Measurements from ENCODE around the gene MED27.
"Not testable (repeated sequence)": the region's sequence is repeated elsewhere in the genome, so short reads cannot be mapped to it uniquely, and the experiment has no call there.

Gene MED27

DNA sequence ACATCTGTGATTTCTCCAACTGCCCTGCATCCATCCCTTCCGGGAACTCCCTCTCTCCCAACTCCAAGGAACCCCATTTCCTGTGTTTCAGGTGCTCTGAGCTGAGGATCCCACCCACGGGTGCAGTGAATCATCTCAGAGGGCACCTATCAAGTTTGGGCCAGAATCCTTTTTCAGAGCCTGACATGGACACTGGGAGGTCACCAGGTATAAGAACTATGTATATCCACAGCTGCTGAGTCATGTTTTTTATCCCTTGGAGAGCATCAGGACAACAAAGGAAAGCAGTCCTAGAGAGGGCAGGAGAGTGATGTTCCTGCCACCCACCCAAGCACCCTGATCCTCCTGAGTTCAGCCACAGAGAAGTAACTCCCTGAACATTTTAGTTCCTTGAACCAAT, 3.8 kb downstream of the MED27 start:
- no peak for DNase-seq

DNA sequence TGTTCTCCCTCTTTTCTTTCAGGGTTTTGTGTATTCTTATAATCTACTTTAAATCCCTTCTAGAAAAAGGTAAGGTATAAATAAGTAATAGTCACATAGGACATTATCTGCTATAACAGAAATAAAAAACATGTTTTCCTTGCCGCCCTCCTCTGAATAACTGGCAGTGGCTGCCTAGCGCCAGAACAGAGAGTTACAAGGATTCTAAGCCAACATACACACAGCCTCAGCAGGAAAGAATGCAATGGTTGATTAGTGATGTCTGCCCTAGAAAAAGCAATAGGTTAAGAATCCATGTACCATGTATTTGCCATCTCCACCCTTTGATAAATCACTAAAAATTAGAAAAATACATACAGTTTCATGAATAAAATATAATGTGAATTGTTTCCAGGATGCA, 4.9 kb downstream of the MED27 start:
- DNase-seq, result no peak

DNA sequence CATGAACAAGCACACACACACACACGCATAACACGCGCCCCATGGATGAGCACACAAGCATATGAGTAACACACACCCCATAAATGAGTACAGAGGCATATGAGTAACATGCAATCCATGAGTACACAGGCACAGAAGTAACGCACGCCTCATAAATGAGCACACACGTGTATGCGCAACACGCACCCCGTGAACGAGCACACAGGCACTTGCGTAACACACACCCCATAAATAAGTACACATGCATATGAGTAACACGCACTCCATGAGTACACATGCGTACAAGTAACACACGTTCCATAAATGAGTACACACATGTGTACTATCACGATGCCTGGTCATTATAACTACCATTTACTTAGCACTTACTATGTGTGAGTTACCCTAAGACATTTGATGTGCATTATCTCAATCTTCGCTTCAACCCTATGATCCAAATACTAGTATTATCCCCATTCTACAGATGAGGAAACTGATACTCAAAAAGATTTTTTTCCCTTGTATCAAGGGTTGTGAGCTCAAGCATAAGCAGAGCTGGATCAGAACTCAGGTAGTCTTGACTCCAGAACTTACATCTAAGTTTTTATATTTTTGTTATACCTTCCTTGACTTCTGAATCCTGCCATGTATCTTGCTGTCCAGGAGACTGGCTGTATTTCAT, 7.7 kb downstream of the MED27 start:
- DNase-seq, result no peak

DNA sequence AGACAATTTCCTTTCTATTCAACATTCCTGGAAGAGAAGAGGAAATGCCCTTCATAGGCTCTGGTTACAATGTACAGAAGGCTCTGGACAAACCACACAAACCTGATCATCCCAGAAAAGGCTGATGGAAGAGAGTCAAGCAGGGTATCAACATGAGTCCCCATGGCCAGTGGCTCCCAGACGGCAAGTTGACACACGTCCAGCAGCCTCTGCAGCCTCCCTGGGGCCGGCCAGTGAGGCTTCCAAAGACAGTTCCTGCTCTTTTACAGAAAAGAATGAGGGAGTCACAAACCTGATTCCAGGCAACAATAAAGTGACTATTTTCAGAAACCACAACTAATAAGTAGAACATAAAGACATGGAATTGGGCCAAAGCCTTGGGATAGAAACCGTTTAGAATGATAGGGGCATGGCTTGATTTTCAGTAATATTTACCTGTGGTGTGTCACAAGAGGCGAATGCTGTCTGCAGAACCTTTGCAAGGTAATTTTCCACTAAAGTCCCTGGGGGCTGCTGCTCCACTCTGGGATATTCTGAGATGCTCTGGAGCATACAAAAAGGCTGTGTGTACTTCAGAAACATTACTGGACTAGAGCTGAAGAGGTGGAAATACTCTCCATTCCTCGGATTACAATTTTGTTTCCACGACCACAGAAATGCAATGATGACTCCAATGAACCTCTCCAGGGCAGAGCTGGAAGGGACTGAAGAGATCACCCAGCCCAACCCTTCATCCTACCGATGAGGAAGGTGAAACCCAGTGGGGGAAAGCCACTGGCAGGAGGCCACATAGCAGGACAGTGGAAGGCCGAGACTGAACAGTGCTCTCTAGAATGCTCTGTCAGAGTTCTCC, 10.4 kb downstream of the MED27 start:
- no peak for DNase-seq

DNA sequence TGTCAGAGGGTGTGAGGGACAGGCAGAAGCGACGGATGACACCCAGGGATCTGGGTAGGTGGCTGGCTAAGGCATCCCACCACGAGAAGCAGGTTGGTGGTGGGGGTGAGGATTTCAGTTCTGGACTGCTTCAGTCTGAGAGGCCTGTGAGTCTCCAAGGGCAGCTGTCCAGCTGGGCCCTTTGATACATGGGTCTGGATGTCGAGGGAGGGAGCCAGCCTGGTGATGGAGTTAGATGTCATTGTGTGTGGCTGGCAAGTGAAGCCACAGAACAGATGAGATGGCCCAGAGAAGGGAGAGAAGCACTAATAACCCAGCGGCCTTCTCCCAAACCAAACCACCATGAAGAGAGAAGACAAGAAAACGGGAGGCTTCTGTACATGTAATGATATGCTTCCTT, 11.1 kb downstream of the MED27 start:
- no peak for DNase-seq

DNA sequence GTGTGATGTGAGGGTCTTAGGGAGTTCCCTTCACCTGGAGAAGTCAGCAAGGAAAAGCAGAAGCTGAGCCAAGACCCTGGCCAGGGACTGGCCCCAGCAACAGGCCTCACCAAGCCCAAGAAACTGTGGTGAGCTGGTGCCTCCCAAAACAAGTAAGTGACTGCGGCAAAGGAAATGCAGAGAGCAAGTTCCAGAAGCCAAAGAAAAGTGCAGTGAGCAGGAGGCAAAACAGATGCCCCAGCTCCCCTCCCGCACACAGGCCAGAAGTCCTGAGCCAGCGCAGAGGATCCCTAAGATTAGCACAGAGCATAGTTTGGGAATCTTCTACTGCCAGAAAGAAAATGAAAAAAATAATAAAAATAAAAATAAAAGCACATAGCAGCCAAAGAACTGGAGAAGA, 13.2 kb downstream of the MED27 start:
- DNase-seq, result no peak

DNA sequence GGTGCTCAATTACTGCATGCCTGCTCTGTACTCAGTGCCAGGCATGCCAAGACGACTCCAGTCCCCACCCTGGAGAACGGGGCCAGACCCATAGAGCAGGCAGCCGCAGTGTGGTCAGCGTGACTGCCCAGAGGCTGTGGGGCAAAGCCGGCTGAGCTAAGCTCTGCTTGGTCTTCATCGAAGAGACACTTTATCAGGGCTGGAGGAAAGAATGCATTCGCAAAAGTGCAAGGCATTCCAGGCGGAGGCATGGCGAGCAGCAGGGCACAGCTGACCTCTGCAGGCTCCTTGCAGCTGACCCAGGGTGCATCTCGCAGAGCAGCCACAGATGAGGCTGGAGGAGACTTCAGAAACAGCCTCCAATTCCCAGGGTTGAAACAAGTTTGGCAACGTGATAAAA, 13.6 kb downstream of the MED27 start:
- DNase-seq, result no peak

DNA sequence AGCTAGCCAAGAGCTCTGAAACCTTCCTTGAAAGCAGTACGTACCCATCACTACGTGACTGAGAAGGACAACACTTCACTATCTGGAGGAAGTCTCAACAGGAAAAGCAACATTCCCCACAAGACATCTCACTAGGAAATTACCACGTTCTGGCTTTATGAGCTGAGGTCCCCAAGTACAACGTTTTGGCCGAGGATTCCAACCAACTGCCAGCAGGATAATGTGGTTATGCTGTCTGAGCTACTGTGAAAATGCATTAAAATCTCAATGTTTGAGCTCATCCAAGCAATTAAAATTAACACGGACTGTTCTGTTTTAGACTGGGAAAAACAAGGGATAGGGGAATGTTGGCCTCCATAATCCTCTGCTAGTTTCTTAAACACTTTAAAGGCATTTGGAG, 16.4 kb downstream of the MED27 start:
- DNase-seq, result no peak

DNA sequence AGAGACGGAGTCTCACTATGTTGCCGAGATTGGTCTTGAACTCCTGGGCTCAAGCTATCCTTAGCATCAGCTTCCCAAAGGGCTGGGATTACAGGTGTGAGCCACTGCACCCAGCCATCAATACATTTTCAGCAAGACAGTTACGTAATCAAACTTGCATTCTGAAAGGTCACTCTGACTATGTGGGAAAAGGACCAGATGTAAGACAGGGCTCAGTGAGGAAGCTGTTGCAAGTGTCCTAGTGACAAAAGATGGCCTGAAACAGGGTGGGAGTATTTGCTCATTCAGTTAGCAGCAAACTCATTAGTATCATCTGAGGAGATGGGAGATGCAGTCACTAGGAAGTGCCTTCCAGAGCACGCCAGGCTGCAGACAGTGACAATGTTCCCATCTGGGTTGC, 16.9 kb downstream of the MED27 start:
- DNase-seq, result no peak

DNA sequence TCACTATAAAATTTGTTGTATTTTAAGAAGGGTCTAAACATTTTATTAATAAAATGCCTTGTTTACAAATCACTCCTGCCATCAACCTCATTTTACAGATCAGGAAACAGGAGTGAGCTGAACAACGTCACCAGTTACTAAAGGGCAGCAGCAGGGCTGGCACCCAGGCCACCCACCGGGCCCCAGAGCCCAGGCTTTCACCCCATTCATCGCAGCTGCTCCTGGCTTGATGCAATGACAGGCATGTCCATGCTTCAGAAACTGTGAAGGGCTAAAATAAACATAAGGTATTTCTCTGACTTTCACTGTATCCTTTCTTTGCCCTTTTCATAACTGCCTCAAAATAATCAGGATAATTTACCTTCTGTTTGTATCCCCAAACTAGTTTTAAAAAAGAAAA, 18.1 kb downstream of the MED27 start:
- DNase-seq, result no peak

DNA sequence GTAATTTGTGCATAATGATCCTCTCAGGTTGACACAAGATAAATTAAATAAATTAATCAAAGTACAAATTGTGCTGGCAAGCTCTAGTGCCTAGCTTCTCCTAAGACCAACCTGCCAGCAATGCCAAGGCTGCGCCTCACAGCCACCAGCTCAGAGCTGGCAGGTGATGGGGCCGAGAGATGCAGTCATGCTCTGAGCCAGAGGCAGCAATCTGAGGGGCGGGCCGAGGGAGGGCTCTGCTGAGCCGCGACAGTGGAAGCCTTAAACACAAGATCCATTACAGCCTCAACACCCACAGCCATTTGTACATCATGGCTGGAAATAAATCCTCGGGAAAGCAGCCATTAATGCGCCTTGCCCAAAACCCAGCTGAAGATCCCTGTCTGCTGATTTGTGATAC, 20.3 kb downstream of the MED27 start:
- no peak for DNase-seq

DNA sequence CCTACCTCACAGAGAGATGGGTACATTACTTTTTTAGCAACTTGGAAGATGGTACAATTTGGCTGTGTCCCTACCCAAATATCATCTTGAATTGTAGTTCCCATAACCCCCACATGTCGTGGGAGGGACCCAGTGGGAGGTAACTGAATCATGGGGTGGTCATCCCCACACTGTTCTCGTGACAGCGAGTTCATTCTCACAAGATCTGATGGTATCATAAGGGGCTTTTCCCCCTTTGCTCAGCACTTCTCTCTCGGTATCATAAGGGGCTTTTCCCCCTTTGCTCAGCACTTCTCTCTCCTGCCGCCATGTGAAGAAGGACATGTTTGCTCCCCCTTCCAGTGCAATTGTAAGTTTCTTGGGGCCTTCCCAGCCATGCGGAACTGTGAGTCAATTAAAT, 21.4 kb downstream of the MED27 start:
- DNase-seq, result not testable (repeated sequence)

DNA sequence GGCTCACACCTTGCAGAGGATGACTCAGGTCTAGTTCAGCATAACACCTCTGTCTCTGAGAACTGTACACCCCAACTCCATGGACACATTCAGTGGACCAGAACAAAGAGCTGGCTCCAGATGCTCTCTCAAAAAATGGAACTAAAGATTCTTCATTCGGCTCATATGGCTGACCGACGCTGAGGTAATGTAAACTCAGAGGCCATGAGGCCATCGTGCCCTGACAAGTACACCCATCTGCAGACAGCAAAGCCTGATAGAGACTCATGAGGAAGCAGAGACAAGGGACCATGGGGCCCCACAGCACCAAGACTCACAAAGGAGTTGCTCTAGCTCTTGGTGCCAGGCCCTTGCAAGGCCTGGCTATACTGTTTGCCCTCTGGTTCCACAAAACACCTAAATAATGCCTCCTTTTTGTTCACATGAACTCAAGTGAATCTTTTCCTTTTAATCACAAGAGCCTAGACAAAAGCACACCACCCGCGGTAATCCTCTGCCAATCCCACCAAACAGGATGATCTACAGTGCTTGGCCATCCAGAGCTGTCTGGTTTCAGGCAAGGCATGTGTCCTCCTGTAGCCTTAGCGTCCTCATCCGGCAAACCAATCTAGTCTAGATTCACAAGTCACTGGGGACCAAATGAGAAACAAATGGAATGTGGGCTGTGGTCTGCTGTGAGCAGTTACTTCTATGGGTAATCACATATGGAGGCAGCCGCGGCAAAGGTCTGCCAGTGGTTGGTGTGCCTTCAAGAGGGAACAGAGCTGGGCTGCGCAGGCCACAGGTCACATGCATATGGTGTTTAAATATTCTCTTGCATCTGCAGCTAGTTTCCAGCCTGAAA, 22.7 kb downstream of the MED27 start:
- no peak for DNase-seq

DNA sequence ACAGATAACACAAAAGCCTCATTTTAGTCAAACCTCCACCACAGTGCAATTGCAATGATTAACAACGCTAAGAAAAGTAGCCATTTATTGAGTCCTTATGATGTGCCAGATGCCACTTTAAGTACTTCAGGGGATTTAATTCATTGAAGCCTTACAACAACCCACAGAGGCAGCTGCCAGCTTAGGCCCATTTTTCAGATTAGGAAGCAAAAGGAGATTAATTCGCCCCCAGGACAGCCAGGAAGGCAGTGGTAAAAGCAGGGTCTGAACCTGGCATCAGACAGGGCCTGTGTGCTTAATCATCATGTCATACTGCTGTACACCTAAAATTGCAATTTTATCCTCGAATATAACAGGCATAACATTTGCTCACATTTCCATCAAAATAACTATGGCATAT, 23.9 kb downstream of the MED27 start:
- no peak for DNase-seq

DNA sequence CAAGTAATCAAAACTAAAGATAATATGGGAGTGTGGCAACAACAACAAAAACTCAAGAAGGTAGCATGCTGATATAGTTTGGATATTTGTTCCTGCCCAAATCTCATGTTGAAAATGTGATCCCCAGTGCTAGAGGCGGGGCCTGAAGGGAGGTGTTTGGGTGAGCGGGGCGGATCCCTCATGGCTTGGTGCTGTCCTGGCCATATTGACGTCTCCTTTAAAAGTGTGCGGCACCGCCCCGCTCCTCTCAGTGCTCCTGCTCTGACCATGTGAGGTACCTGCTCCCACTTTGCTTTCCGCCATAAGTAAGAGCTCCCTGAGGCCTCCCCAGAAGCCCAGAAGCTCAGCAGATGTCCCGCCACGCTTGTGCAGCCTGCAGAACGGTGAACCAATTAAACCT, 25.6 kb downstream of the MED27 start:
- DNase-seq, result no peak

DNA sequence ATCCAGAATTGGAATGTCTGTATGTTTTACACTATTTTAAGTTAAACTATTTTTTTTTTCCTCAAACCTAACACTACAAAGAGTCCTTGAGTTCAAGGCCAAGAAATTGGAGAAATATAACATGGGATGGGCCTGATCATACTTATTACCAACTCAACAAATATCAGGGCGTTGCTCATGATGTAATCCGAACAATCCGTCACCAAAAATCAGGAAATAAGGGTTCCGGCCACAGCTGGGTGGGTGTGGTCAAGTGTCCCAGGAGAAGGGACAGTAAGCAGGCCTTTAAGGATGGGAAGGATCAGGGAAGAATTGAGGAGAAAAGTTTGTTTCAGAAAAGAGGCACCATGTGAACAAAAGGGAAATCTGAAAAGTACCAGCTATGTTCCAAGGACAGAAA, 29.8 kb downstream of the MED27 start:
- no peak for DNase-seq

DNA sequence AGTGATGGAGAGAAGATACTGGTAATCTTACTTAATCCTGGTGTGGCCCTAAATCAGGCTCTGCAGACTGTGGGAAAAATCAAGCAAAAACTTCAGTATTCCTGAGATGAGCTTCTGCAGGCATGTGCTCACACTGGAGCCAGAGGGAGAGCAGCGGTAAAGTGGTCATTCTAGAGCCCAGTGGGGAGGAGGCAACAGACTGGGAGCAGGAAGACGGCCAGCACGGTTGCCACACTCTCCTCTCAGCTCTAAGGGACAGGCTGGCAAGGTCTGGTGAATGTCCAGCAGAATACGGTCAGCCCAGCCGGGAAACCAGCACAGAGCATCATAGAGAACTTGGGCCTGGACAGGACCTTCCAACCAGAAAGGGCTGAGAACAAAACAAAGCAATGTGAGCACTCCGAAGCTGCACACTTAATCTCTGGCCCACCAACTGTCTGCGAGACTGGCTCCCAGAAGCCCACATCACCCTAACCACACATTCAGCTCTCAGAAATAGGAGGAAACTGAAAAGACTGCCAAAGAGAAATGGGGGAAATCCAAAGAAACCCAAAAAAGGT, 30.3 kb downstream of the MED27 start:
- DNase-seq, result no peak

DNA sequence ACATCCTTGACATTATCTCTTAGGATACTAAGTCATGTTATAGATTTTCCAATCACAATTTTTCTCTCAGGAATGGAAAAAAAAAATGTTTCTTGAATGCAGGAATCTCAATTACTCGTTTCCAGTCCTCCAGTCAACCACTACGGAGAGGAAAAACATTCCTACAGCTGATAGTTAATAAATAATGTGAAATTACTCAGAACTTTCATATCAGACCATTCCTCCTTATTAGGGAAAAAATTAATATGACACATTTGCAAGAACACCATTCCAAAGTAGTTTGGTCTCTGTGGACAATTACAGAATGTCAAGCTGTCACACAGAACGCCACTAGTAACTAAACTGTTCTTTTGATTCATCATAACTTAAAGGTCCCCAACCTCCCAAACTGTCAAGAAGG, 31.5 kb downstream of the MED27 start:
- no peak for DNase-seq

DNA sequence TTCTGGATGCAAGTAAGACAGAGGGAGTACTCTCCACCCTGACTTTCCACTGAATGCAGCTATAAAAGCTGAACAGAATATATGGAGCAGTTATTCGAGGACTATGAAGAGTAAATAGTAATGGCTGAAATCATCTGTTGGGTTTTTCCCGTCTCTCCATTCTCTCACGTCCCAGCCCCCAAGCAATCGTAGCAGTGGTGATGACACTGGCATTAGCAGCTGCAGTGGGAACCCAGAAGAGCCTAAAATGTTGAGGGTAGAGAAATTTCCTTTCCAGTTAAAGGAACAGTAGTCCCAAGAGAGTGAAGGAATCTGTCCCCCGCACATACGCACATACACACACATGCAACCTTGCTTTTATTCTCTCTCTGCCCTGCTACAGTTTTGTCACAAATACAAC, 33.2 kb downstream of the MED27 start:
- DNase-seq, result no peak

DNA sequence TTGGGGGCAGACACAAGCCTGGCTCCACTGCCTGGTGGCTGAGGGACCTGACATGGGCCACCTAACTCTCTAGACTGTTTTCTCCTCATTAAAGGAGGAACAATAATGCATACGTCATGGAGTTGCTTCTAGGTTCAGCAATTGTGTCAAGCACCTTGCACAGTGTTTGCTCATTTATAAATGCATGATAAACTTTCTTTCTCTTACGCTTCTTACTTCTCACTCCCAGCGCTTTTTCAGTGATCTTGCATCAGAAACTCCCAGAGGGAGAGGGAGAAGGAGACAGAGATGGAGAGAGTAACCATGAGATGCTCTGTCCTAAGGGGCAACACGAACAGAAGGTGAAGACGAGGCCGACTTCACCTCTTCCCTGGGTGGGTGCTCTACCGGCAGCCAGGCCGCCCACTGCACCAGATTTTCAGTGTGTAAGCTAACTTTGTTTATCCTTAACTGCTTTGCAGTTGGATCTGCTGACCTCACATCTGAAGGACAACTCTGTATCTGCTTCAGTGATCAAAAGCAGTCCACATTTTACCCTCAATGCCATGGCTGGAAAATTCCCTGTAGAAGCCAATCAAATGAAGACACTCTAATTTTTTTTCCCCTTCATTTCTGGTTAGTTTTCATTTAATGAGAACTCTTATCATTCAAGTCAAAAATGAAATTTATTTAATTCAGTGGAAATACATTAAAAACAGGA, 35.3 kb downstream of the MED27 start:
- no peak for DNase-seq

DNA sequence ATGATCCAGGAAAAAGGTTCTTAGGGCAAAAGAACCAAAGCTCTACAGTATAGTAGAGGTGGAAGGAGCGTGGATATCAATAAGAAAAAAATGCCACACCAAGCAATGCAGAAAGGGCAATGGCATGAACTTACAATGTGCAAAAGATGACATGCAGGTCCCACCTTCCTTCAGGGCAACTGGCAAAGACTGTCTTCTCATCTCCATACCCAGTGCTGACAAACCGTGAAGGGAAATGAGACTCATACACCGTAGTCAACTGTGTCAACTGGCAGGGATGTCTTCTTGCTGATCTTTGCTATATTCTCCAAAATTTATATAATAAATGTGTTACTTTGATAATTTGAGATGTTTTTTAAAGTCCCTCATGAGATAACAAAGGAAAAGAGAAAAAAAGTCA, 36.0 kb downstream of the MED27 start:
- DNase-seq, result no peak

DNA sequence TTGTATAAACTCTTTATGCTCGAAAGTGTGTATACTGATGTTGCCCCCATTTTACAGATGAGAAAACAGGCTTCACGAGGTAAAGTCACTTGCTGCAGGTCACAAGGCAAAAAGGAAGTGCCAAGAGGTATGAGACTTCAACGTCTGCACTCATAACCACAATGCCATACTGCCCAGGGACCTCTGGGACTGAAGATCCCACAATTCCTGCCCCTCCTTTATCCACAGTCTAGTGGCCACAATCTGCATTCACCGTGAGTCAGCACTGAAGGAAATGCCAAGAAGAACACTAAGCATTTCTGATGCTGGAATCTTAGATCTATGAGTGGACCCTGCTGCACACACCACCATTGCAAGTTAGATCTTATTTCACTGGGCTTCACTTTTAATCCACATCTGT, 37.3 kb downstream of the MED27 start:
- no peak for DNase-seq

DNA sequence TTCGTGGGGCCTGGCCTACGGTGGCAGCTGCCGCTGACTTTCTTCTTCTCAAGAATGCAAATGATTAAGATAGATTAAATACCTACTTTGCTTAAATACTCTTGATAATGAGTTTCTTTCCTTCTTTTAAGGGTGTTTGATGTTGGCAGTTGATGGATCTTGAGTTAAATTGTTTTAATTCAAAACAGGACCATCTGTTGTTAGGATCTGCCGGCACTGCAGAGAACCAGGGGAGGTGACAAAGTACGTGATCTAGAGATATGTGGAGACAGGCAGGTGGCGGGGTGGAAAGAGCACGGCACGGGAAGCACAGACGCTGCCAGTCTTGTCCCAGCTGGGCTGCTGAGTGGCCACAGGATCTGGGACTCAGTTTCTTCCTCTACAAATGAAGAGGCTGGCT, 37.9 kb downstream of the MED27 start:
- DNase-seq, result no peak
